SH-SY5Y (cell line): ENCODE results near the gene LYZL1.

ENCODE experiments used
- GATA2 ChIP-seq: IDR thresholded peaks from 2 replicates; pipeline ENCODE4 v1.6.1; 2011; ENCODE audit warnings: mild to moderate bottlenecking, low read depth, low read length
- GATA3 ChIP-seq: IDR thresholded peaks from 2 replicates; pipeline ENCODE4 v1.6.1; 2011; ENCODE audit warnings: low read depth, mild to moderate bottlenecking, low read length, moderate library complexity

The LYZL1 gene

DNA sequence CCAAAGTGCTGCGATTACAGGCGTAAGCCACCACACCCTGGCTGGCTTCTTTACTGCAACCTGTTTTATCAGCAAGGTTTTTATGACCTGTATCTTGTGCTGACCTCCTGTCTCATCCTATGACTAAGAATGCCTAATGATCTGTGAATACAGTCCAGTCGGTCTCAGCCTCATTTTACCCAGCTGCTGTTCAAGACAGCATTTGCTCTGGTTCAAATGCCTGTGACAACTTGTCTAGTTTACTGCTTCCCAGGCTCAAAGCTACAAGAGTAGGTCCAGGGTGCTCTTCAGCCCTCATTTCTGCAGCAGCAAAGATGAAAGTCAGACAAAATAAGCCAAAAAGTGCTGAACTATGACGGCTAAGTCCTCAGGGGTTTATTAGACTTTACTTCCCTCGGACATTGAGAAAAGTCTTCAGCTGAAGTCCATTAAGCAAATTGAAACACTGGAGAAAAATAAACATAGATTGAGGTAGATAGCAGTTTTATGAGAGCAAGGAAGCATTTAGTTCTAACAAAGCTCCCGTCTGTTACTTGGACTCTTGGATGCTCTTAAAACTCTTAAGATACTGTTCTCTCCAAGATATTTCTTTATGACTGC is 12.5 kb upstream of the LYZL1 start:
- TF ChIP-seq GATA3 = no peak
- no peak for TF ChIP-seq GATA2

DNA sequence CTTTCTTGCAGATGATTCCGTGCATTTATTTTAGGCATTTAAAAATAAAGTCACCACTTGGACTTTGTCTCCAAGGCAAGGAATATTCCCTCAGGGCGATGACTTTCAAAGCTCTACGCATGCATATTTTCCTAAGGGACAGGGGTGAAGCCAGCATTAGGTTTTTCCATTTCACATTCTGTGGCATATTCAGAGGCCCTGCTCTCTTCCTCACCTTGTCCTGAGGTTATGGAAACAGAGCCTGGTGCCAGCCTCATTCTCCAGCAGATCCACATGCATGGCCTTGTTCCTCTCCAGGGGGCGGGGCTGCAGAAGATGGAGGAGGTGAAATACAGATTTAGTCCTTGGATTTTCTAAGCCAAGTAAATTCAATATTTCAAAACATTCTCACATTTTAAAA is 11.6 kb upstream of the LYZL1 start:
- TF ChIP-seq GATA3 (no peak), GATA2 (no peak)

DNA sequence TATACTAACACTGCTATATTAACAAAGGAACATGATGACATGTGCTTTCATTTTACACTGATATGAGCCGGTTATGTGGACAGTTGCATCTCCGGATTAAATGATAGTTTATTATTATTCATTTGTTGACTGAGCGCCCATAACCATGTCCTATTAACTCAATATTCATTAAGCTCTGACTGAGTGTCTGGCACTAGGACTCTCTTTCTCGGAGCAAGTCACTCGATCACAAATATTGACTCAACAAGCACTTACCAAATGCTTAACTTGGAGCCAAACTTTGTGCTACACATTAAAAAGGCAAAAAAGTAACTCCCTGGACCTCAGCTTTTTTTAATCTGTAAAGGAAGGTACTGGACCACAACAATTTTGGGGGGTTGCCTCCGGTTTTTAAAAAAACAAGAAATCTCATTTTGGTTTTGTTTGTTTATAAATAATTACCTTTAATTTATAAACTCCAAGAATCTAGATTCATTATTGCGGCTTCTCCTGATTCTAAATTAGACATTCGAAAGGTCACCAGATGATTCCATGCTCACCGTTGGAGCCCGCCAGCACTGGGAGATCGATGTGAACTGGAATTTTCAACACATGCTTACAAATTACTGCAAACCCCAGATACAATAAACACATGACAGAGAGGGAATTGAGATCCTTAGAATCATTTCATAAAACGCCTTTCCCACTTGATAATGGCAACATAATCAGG is 8.9 kb upstream of the LYZL1 start:
- no peak for TF ChIP-seq GATA3
- TF ChIP-seq GATA2 = no peak

DNA sequence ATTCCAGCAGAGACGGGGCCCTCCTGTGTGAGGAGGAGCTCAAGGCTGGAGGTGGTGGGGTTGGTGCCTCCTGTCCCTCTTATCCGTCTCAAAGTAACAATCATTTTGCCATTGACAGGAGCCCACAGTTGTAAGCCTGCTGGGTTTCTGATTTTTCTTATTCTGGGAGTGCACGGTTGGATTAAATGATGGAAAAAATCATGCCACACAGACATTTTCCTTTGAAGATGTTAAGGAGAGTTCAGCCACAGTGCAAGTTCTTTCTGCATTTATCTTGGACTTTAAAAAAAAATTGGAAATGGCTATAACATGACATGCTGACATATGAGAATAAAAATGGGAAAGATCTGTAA is 8.4 kb upstream of the LYZL1 start:
- TF ChIP-seq GATA2 (no peak), GATA3 (no peak)

DNA sequence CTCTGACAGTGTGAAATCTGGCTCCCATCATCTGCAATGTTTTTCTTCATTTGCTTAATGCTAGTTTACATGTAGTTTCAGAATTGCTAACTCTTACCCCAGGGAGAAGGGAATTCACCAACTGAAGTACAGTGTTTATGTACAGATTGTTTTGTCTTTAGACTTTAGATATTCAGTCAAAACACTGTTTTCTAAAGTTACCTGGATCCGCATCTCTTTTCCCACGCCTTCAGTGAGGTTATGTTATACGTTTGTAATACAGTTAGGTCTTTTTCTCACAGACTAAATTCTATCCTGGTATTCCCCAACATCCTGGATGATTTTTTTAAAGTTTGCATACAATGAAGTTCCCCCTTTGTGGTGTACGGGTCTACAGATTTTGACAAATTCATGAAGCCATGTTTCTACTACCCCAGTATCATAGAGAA is 3.2 kb upstream of the LYZL1 start:
- no peak for TF ChIP-seq GATA3
- no peak for TF ChIP-seq GATA2

DNA sequence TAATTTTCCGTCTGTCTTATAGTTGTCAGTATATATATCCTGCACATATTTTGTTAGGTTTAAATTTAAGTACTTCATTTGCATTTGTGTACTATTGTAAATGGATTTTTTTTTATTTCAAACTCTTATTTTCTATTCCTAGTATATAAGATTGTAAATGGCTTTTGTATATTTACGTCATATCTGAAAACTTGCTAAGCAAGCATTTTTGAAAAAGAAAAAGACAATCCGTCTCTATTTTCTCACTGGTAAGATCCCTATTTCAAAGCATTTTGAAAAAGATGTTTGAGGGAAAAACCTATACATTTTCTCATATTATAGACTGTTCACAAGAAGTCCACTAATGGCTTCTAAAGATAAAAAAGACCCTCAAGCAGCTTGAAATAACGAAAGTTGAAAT is 1.2 kb upstream of the LYZL1 start:
- no peak for TF ChIP-seq GATA3
- TF ChIP-seq GATA2 = no peak

DNA sequence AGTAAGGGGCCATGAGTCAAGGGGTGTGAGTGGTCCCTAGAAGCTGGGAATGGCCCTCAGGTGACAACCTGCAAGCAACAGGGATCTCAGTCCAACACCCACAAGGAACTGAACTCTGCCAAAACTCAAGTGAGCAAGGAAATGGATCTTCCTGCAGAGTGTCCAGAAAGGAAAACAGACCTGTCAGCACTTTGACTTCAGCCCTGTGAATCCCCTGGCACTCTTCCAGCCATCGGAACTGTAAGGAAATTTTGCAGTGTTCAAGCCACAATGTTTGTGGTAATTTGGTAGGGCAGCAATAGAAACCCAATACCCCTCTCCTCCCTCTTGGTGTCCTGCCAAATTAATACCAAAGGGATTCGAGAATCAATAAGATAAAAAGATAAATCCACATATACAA is 6.9 kb downstream of the LYZL1 start:
- no peak for TF ChIP-seq GATA2
- no peak for TF ChIP-seq GATA3

DNA sequence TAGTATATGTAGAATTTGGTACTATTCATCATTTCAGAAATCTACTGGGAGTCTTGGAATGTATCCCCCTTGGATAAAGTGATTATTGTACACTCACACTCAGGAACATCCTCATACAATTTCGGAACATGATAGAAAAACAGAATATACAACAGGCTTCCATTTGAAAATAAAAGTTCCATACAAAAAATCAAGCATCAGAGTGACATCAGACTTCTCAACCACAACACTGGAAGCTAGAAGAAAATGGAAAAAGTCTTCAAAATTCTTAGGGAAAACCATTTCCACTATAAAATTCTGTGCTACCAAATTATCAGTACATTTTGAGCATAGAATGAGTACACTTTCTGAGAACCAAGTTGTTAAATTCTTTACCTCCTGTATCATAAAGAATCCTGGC is 8.8 kb downstream of the LYZL1 start:
- TF ChIP-seq GATA2 = no peak
- TF ChIP-seq GATA3 = no peak

DNA sequence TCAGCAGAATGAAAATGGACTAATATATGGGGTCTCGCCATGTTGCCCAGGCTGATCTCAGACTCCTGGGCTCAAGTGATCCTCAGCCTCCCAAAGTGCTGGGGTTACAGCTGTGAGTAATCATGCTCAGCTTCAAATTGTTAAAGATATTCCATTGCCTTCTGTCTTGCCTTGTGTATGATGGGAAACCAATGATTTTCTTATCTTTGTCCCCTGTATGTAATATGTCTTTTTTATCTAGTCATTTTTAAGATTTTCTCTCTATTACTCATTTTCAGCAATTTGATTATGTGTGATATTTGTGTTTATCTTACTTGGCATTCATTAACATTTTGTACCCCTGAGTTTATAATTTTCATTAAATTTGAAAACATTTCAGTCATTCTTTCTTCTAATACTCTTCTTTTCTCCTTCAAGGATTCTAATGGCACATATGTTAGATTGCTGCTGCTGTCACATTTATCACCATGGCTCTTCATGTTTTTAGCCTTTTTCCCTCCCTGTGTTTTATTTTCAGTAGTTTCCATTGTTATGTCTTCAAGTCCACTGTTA is 12.6 kb downstream of the LYZL1 start:
- TF ChIP-seq GATA2 (no peak), GATA3 (no peak)

DNA sequence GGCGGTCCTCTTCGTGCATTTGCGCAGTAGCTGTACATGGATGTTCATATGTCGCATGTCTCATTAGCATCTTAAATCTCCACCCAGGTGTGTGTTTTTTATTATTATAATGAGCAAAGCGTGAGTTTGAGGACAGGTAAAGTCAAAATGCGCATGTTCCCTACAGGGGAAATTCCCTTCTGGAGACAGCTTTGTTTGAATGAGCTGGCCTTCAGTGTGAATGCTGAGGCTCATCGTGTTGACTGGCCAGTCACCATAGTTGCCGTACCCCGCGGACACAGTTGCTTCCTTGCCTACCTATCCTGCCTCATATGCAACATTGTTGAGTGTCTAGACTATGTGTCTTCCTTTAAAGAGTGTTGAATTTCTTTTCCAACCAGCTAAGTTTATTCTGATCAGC is 13.6 kb downstream of the LYZL1 start:
- TF ChIP-seq GATA2 = no peak
- TF ChIP-seq GATA3 = no peak

DNA sequence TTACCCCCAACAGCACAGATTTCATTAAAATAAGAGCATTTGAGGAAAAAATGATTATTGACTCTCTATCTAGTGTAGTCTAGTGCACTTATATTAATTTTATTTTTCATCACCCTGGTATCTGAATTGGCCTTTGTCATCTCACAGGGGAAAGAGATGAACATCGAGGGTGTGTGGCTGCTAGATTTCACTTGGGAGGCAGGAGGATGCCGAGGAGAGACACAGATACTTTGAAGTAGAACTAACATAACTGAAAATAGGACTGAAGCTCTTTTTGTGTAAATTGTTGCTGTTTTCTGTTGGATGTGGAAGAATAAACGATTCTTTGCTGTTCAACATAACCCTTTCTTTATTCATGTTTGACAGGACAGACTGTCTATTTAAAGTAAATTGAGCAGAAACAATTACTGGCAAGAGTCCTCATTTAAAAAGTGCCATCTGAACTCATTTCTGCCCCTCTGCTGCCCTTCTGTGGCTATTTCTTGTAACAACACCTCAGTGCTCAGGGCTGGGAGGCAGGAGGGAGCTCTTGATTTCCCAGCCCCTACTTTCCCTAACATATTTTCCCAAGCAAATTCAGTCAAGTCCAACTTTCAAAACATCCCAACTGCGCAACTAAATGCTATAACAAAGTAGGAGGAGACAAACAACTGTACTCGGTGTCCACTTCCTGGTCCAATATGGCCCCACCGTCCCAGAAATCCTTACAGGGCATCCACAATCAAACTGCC is 15.6 kb downstream of the LYZL1 start:
- TF ChIP-seq GATA2 (no peak), GATA3 (no peak)

DNA sequence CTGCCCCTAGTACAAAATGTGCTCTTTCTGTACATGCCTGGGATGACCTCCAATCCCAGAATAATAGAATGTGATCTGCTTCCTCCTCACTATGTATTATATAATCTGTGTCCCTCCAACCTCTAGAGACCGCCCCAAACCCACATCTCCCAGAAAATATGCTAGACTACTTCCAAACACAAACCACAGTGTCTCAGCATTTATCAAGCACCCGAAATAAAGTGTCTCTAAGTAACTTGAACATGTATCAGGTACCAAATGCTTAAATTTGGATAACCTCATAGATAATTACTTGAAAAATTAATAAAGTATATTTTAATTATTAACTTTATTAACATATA is 16.1 kb downstream of the LYZL1 start:
- no peak for TF ChIP-seq GATA2
- no peak for TF ChIP-seq GATA3

DNA sequence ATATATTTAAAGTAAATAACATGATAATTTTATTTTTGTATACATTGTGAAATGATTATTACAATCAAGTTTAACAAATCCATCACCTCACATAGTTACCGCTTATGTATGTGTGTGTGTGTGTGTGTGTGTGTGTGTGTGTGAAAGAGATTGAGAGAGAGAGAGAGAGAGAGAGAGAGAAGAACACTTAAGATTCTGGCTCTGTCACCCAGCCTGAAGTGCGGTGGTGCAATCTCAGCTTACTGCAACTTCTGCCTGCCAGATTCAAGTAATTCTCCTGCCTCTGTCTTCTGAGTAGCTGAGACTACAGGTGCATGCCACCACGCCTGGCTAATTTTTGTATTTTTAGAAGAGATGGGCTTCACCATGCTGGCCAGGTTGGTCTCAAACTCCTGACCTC is 17.8 kb downstream of the LYZL1 start:
- no peak for TF ChIP-seq GATA2
- no peak for TF ChIP-seq GATA3

DNA sequence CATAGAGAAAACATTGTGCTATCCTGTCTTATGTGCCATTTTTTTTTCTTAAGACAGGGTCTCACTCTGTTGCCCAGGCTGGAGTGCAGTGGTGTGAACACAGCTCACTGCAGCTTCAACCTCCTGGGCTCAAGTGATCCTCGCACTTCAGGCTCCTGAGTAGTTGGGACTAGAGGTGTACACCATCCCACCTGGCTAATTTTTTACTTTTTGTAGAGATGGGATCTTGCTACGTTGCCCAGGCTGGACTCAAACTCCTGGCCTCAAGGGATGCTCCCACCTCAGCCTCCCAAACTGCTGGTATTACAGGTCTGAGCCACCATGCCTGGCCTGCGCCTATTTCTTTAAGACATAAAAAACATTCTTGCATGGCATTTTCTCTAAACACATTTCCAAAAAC is 20.6 kb downstream of the LYZL1 start:
- TF ChIP-seq GATA2 = no peak
- no peak for TF ChIP-seq GATA3

DNA sequence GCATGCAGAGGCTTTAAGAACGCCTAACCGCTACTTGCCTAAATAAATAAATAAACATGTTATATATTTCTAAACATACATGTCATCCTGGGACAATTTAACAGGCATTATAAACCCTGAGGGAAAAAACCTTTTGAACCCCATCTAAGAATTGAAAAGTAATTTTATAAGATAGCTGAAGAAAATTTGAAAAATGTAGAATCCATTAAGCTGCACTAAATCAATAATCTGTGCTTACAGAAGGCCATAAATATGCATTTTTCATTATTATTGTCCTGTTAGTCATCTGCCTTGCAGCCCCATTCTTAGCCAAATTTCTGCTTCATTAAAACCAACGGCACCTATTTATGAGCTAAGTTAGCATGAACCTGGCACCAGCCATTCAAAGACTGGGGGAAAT is 24.2 kb downstream of the LYZL1 start:
- no peak for TF ChIP-seq GATA3
- no peak for TF ChIP-seq GATA2

DNA sequence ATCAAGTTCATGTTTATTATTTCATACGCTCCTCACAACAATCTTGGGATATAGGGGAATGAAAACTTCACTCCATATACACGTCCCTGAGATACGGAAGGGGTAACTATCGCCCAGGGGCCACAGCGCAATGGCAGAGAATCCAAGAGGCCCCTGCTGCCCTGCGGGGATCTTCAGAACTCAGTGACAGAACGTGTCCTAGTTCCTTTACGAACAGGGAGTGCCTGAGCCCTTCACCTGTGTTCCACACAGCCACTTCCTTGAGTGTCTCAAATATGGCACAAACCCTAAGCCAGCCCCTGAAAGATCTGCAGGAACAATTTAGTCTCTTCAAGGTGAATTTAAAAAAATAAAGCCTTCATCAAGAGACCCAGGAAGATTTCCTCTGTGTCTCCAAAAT is 25.9 kb downstream of the LYZL1 start:
- no peak for TF ChIP-seq GATA2
- TF ChIP-seq GATA3 = no peak
